Neutrophil (primary cell): ENCODE results near the gene VPS25.
A peak's percentile ranks its signal among the peaks of the same experiment; 100 is the strongest.

ENCODE experiments used
- H3K27ac ChIP-seq: fragments of 200-600 bp; sonication (generic); 2 replicates; pipeline ENCODE4 v1.5.1; 2016; ENCODE audit warnings: mild to moderate bottlenecking, moderate library complexity
- H3K27me3 ChIP-seq: fragments of 200-600 bp; sonication (generic); 2 replicates; pipeline ENCODE4 v1.6.0; 2016; ENCODE audit warnings: mild to moderate bottlenecking
- H3K36me3 ChIP-seq: fragments of 200-600 bp; sonication (generic); 2 replicates; pipeline ENCODE4 v1.5.1; 2017
- H3K4me1 ChIP-seq, 2 experiments: fragments of 200-600 bp in 1 of 2; sonication (generic) in 1 of 2; 1 replicate in 1 of 2; 2 replicates in 1 of 2; pipeline versions ENCODE4 v1.5.1 to v1.6.1; 2013 to 2016; ENCODE audit warnings: low read depth in 1 of 2, low read length in 1 of 2, mild to moderate bottlenecking in 1 of 2, moderate library complexity in 1 of 2; ENCODE audit not compliant: control insufficient read depth in 1 of 2, insufficient read depth in 1 of 2
- H3K4me3 ChIP-seq, 2 experiments: fragments of 200-600 bp in 1 of 2; sonication (generic) in 1 of 2; 1 replicate in 1 of 2; 2 replicates in 1 of 2; pipeline ENCODE4 v1.5.1; 2013 to 2016; ENCODE audit warnings: low read depth in 1 of 2, low read length in 1 of 2, mild to moderate bottlenecking in 1 of 2, moderate library complexity in 1 of 2
- H3K9me3 ChIP-seq: fragments of 200-600 bp; sonication (generic); 2 replicates; pipeline ENCODE4 v1.5.1; 2016
- CTCF ChIP-seq: fragments of 200-600 bp; sonication (generic); IDR thresholded peaks from 2 replicates; pipeline ENCODE4 v1.5.1; 2016; ENCODE audit warnings: antibody characterized with exemption

The VPS25 gene

GRCh38 chr17:42795061-42795460, 21.8 kb downstream of the VPS25 start:
- no peak overlapping the region for H3K4me3 ChIP-seq
- H3K9me3 ChIP-seq, result no peaks in the 10 kb centered on the region
- no peaks in the 10 kb centered on the region for H3K36me3 ChIP-seq
- H3K27me3 ChIP-seq, result peaks cover 28% of the 10 kb centered on the region
- H3K27ac ChIP-seq, result no peak overlapping the region
- no peak for TF ChIP-seq CTCF
- peaks cover 13% of the 10 kb centered on the region in 2 experiments for H3K4me1 ChIP-seq

GRCh38 chr17:42795465-42795864, 22.2 kb downstream of the VPS25 start:
- H3K4me3 ChIP-seq, result no peak overlapping the region

GRCh38 chr17:42796066-42796758, 23.0 kb downstream of the VPS25 start:
- no peak overlapping the region for H3K4me3 ChIP-seq
- TF ChIP-seq CTCF, result no peak
- H3K4me1 ChIP-seq, result peaks cover 13% of the 10 kb centered on the region in 2 experiments
- H3K27me3 ChIP-seq, result peaks cover 21% of the 10 kb centered on the region
- no peak overlapping the region for H3K27ac ChIP-seq
- no peaks in the 10 kb centered on the region for H3K9me3 ChIP-seq
- H3K36me3 ChIP-seq, result no peaks in the 10 kb centered on the region

More at GRCh38 chr17:42795465-42795864, 22.2 kb downstream of the VPS25 start:
- Histone ChIP-seq H3K9me3 (no peaks in the 10 kb centered on the region), H3K27ac (no peak overlapping the region), H3K36me3 (no peaks in the 10 kb centered on the region), H3K27me3 (peaks cover 28% of the 10 kb centered on the region), H3K4me1 (peaks cover 13% of the 10 kb centered on the region in 2 experiments)
- TF ChIP-seq CTCF, result no peak

- Histone ChIP-seq H3K36me3 (no peaks in the 10 kb centered on the region), H3K4me3 (no peak overlapping the region), H3K27me3 (peaks cover 11% of the 10 kb centered on the region), H3K9me3 (no peaks in the 10 kb centered on the region), H3K4me1 (peaks cover 13% of the 10 kb centered on the region in 2 experiments), H3K27ac (no peak overlapping the region)
- TF ChIP-seq CTCF, result no peak
Measured at GRCh38 chr17:42797067-42798007, 24.1 kb downstream of the VPS25 start.

GRCh38 chr17:42798011-42798382, 24.7 kb downstream of the VPS25 start:
- no peak for TF ChIP-seq CTCF
- H3K4me1 ChIP-seq, result peaks cover 13% of the 10 kb centered on the region in 2 experiments
- peak overlapping the region; percentile 36 for H3K27ac ChIP-seq
- peaks cover 13% of the 10 kb centered on the region for H3K27me3 ChIP-seq
- no peaks in the 10 kb centered on the region for H3K36me3 ChIP-seq
- no peaks in the 10 kb centered on the region for H3K9me3 ChIP-seq
- peak overlapping the region; percentile 68 to 74 for H3K4me3 ChIP-seq
